Naive B cell (primary cell): Measurements from ENCODE around the gene APBA2. TPM values are rescaled to one million over a fixed set of nuclear protein-coding genes. Genes with fewer than 3 reads are reported as not detected.

Source experiments
- ATAC-seq, 2 donors: fragments of 150-1000 bp; cut with Tn5 transposase; 2 replicates each; pipeline ENCODE4 v1.10.0; 2021; ENCODE audit warnings: low read depth in 2 of 2, mild to moderate bottlenecking in 2 of 2, moderate library complexity in 2 of 2
- DNase-seq: peaks from one replicate; pipeline ENCODE4 v3.0.0; 2022
- H3K27ac Mint-ChIP-seq, 6 donors: one replicate each; pipeline ENCODE4 v1.8.0; 2020 to 2022; ENCODE audit warnings: mild to moderate bottlenecking in 6 of 6, mixed read lengths in 6 of 6, moderate library complexity in 5 of 6, inconsistent platforms in 2 of 6
- H3K27me3 Mint-ChIP-seq, 3 donors: one replicate each; pipeline ENCODE4 v1.8.0; 2021 to 2022; ENCODE audit warnings: mixed read lengths in 3 of 3, mild to moderate bottlenecking in 1 of 3
- H3K36me3 Mint-ChIP-seq, 2 donors: one replicate each; pipeline ENCODE4 v1.8.0; 2020 to 2022; ENCODE audit warnings: mixed read lengths in 2 of 2, inconsistent platforms in 1 of 2, mild to moderate bottlenecking in 1 of 2
- H3K4me1 Mint-ChIP-seq, 3 donors: one replicate each; pipeline ENCODE4 v1.8.0; 2020 to 2022; ENCODE audit warnings: mixed read lengths in 3 of 3, inconsistent platforms in 1 of 3, mild to moderate bottlenecking in 1 of 3, moderate library complexity in 1 of 3
- H3K4me3 Mint-ChIP-seq, 8 donors: one replicate each; pipeline ENCODE4 v1.8.0; 2020 to 2022; ENCODE audit warnings: mild to moderate bottlenecking in 8 of 8, mixed read lengths in 8 of 8, moderate library complexity in 8 of 8, inconsistent platforms in 2 of 8
- H3K9me3 Mint-ChIP-seq, 7 donors: one replicate each; pipeline ENCODE4 v1.8.0; 2020 to 2022; ENCODE audit warnings: mixed read lengths in 7 of 7, mild to moderate bottlenecking in 5 of 7, inconsistent platforms in 2 of 7, moderate library complexity in 1 of 7
- polyA plus RNA-seq, 6 donors: library from polyadenylated mRNA; unstranded; fragments of 300-500 nt; fragmentation: Illumina TruSeq; gene quantifications; one replicate each; pipeline ENCODE4 v1.2.3, GENCODE V29; 2021; ENCODE audit warnings: low read depth in 6 of 6

The APBA2 gene
- polyA plus RNA-seq, 6 donors from 2014 or later = 0.30 to 0.36 TPM; not detected in 4

GRCh38 chr15:29128671-29129070 lies 242.9 kb downstream of the APBA2 start:
- Mint-ChIP-seq H3K9me3 (peaks cover 0 to 1% (median 0%) of the 10 kb centered on the region in 7 donors), H3K36me3 (no peaks in the 10 kb centered on the region), H3K4me1 (peaks cover 0 to 4% (median 0%) of the 10 kb centered on the region in 3 donors), H3K27me3 (peaks cover 0 to under 1% (median 0%) of the 10 kb centered on the region in 3 donors), H3K4me3 (no peak overlapping the region), H3K27ac (no peak overlapping the region)
- ATAC-seq (no peak), DNase-seq (no peak)

GRCh38 chr15:29129221-29129620 lies 243.4 kb downstream of the APBA2 start:
- Mint-ChIP-seq H3K9me3 (peaks cover 0 to 1% (median 0%) of the 10 kb centered on the region in 7 donors), H3K27ac (no peak overlapping the region), H3K36me3 (no peaks in the 10 kb centered on the region), H3K4me1 (peaks cover 0 to 4% (median 0%) of the 10 kb centered on the region in 3 donors), H3K27me3 (peaks cover 0 to 5% (median 0%) of the 10 kb centered on the region in 3 donors), H3K4me3 (no peak overlapping the region)
- no peak for DNase-seq
- no peak for ATAC-seq

- DNase-seq (no peak), ATAC-seq (no peak)
- peaks cover 0 to 4% (median 0%) of the 10 kb centered on the region in 3 donors for H3K4me1 Mint-ChIP-seq
- peaks cover 0 to 1% (median 0%) of the 10 kb centered on the region in 7 donors for H3K9me3 Mint-ChIP-seq
- H3K4me3 Mint-ChIP-seq = no peak overlapping the region
- no peaks in the 10 kb centered on the region for H3K36me3 Mint-ChIP-seq
- H3K27ac Mint-ChIP-seq = no peak overlapping the region
- H3K27me3 Mint-ChIP-seq = peaks cover 0 to 5% (median 0%) of the 10 kb centered on the region in 3 donors
These were observed 244.2 kb downstream of the APBA2 start for GRCh38 chr15:29129926-29130325.

GRCh38 chr15:29130476-29130875 lies 244.7 kb downstream of the APBA2 start:
- Mint-ChIP-seq H3K4me3 (no peak overlapping the region), H3K4me1 (peaks cover 0 to 4% (median 0%) of the 10 kb centered on the region in 3 donors), H3K27me3 (peaks cover 0 to 5% (median 0%) of the 10 kb centered on the region in 3 donors), H3K9me3 (peaks cover 0 to 1% (median 0%) of the 10 kb centered on the region in 7 donors), H3K36me3 (no peaks in the 10 kb centered on the region), H3K27ac (no peak overlapping the region)
- DNase-seq (no peak), ATAC-seq (no peak)

- Mint-ChIP-seq H3K9me3 (peaks cover 0 to 1% (median 0%) of the 10 kb centered on the region in 7 donors), H3K4me1 (peaks cover 0 to 4% (median 0%) of the 10 kb centered on the region in 3 donors), H3K36me3 (no peaks in the 10 kb centered on the region), H3K27ac (no peak overlapping the region), H3K4me3 (no peak overlapping the region), H3K27me3 (peaks cover 0 to 5% (median 0%) of the 10 kb centered on the region in 3 donors)
- no peak for DNase-seq
- no peak for ATAC-seq
These were observed 245.4 kb downstream of the APBA2 start for GRCh38 chr15:29130951-29131839.

- no peaks in the 10 kb centered on the region for H3K36me3 Mint-ChIP-seq
- H3K4me3 Mint-ChIP-seq = no peak overlapping the region
- ATAC-seq (no peak), DNase-seq (no peak)
- peaks cover 0 to 5% (median 0%) of the 10 kb centered on the region in 3 donors for H3K27me3 Mint-ChIP-seq
- peaks cover 0 to 1% (median 0%) of the 10 kb centered on the region in 7 donors for H3K9me3 Mint-ChIP-seq
- H3K4me1 Mint-ChIP-seq = peaks cover 0 to 4% (median 0%) of the 10 kb centered on the region in 3 donors
- no peak overlapping the region for H3K27ac Mint-ChIP-seq
These were observed 246.2 kb downstream of the APBA2 start for GRCh38 chr15:29131840-29132420.

- H3K9me3 Mint-ChIP-seq = peaks cover 0 to 1% (median 0%) of the 10 kb centered on the region in 7 donors
These were observed 247.0 kb downstream of the APBA2 start for GRCh38 chr15:29132735-29133181.

GRCh38 chr15:29133321-29133720 lies 247.5 kb downstream of the APBA2 start:
- Mint-ChIP-seq H3K9me3 (peaks cover 0 to 1% (median 0%) of the 10 kb centered on the region in 7 donors), H3K36me3 (no peaks in the 10 kb centered on the region), H3K4me1 (peaks cover 0 to 4% (median 0%) of the 10 kb centered on the region in 3 donors), H3K27me3 (peaks cover 4 to 7% (median 4%) of the 10 kb centered on the region in 3 donors), H3K27ac (no peak overlapping the region), H3K4me3 (no peak overlapping the region)
- DNase-seq = no peak
- no peak for ATAC-seq

More at GRCh38 chr15:29132735-29133181, 247.0 kb downstream of the APBA2 start:
- Mint-ChIP-seq H3K36me3 (no peaks in the 10 kb centered on the region), H3K4me3 (no peak overlapping the region), H3K4me1 (peaks cover 0 to 4% (median 0%) of the 10 kb centered on the region in 3 donors), H3K27me3 (peaks cover 0 to 5% (median 0%) of the 10 kb centered on the region in 3 donors), H3K27ac (peak overlapping the region in 1 of 6 donors; percentile 27)
- ATAC-seq (no peak), DNase-seq (no peak)

- Mint-ChIP-seq H3K27ac (no peak overlapping the region), H3K36me3 (no peaks in the 10 kb centered on the region), H3K27me3 (peaks cover 8 to 12% (median 9%) of the 10 kb centered on the region in 3 donors), H3K4me1 (peaks cover 0 to 4% (median 2%) of the 10 kb centered on the region in 3 donors), H3K4me3 (no peak overlapping the region), H3K9me3 (peaks cover 0 to 1% (median 0%) of the 10 kb centered on the region in 7 donors)
- DNase-seq (no peak), ATAC-seq (no peak)
These were observed 248.0 kb downstream of the APBA2 start for GRCh38 chr15:29133791-29134190.

GRCh38 chr15:29134239-29134638 lies 248.5 kb downstream of the APBA2 start:
- DNase-seq = no peak
- Mint-ChIP-seq H3K36me3 (no peaks in the 10 kb centered on the region), H3K4me1 (peaks cover 0 to 4% (median 4%) of the 10 kb centered on the region in 3 donors), H3K27ac (no peak overlapping the region), H3K4me3 (no peak overlapping the region), H3K27me3 (peaks cover 10 to 16% (median 13%) of the 10 kb centered on the region in 3 donors), H3K9me3 (peaks cover 0 to 1% (median 0%) of the 10 kb centered on the region in 7 donors)
- ATAC-seq = no peak

- DNase-seq = no peak
- Mint-ChIP-seq H3K9me3 (peaks cover 0 to 1% (median 0%) of the 10 kb centered on the region in 7 donors), H3K27ac (no peak overlapping the region), H3K4me1 (peaks cover 2 to 9% (median 4%) of the 10 kb centered on the region in 3 donors), H3K4me3 (no peak overlapping the region), H3K27me3 (peaks cover 11 to 17% (median 16%) of the 10 kb centered on the region in 3 donors), H3K36me3 (no peaks in the 10 kb centered on the region)
- no peak for ATAC-seq
These were observed 249.0 kb downstream of the APBA2 start for GRCh38 chr15:29134641-29135308.

GRCh38 chr15:29135309-29135657 lies 249.5 kb downstream of the APBA2 start:
- Mint-ChIP-seq H3K27me3 (peaks cover 15 to 22% (median 21%) of the 10 kb centered on the region in 3 donors), H3K27ac (no peak overlapping the region)
- no peak for DNase-seq

More at GRCh38 chr15:29135309-29135657, 249.5 kb downstream of the APBA2 start:
- Mint-ChIP-seq H3K36me3 (no peaks in the 10 kb centered on the region), H3K9me3 (peaks cover 0 to 1% (median 0%) of the 10 kb centered on the region in 7 donors), H3K4me1 (peaks cover 5 to 9% (median 9%) of the 10 kb centered on the region in 3 donors), H3K4me3 (no peak overlapping the region)
- ATAC-seq = no peak
